ENCODE data around the gene ZNF552. TPM values are rescaled to one million over a fixed set of nuclear protein-coding genes. Genes with fewer than 3 reads are reported as not detected.

The ZNF552 gene
- total and polyA plus RNA-seq, 2 of the 8 experiments (the other 6 are each of a cell fraction or from before 2014, with no cell fraction given) = 5.9 to 11.6 TPM

GRCh38 chr19:57815247-57816075 lies 748 bp upstream of the ZNF552 start (continued):
- TF ChIP-seq ATF2 (IDR thresholded peaks at IDR 0.05; ENCODE audit: low read length) = no peak
- TF ChIP-seq SIN3A (conservative IDR thresholded peaks at IDR 0.05 in 1 of 2, IDR thresholded peaks at IDR 0.05 in 1 of 2; ENCODE audit: low read depth in 1 of 2, low read length in 2 of 2) = no peak
- no peak for TF ChIP-seq CHD2 (IDR thresholded peaks at IDR 0.05; ENCODE audit: low read length)
- no peak for TF ChIP-seq EP300 (IDR thresholded peaks at IDR 0.05; ENCODE audit: borderline replicate concordance in 1 of 2, low read depth in 2 of 2, low read length in 2 of 2)
